ENCODE results near the gene FBXO41. TPM values are rescaled to one million over a fixed set of nuclear protein-coding genes. Genes with fewer than 3 reads are reported as not detected.

Gene FBXO41
- total and polyA plus RNA-seq, 2 donors (not counting 3 experiments of a cell fraction or from before 2014, with no cell fraction given), result 0.88 to 1.5 TPM

DNA sequence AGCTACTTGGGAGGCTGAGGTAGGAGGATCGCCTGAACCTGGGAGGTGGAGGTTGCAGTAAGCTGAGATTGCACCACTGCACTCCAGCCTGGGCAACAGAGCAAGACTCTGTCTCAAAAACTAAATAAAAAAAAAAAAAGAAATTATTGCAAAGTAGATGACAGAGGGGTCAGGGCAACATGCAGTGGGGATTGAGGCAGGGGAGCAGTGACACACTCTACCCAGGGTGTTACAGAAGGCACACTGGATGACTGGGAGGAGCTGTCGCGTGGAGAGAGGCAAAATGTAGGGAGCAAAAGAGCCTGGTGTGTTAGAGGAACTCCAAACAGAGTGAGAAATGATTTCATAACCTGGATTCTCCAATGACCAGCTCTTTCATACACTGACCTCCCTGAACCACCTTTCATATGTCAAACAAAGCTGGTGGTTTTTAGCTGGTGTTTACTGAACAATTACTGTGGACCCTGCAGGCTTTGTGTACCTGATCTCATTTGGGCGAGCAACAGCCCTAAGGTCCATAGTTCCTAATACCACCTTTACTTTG is 22.1 kb downstream of the FBXO41 start:
- dilution Hi-C loops (cut with MboI; ENCODE audit: extremely low pct_ligation_motif_present, low sequenced_read_pairs) (no loop called here), intact Hi-C loops (cut with micrococcal nuclease) (loop anchor here (5.0 kb wide), 1 partner anchor 100 kb away; no protein-coding TSS in a partner anchor)
- no peaks in the 10 kb centered on the region for H3K9me3 ChIP-seq (replicated peaks; ENCODE audit: control insufficient read depth, insufficient read depth, low read length)
- no peaks in the 10 kb centered on the region for H3K36me3 ChIP-seq (ENCODE audit: control insufficient read depth in 2 of 2, extremely low read depth in 1 of 2, insufficient read depth in 2 of 2, low read length in 2 of 2)
- ChIA-PET CTCF (interaction anchor here (0.7 kb wide), 1 partner anchor 50 kb away, joined by 3 read pairs; no protein-coding TSS in a partner anchor), POLR2A (no interaction called here)
- H3K27me3 ChIP-seq (ENCODE audit: control insufficient read depth in 2 of 2, insufficient read depth in 2 of 2, low read length in 2 of 2), result peaks cover 2 to 4% of the 10 kb centered on the region in 2 experiments
- FAIRE-seq (no peak), DNase-seq (ENCODE audit: low read depth, low spot score) (no peak)
- no peak overlapping the region for H3K4me2 ChIP-seq (ENCODE audit: insufficient read depth, low read length)
- H3K79me2 ChIP-seq (ENCODE audit: control insufficient read depth, insufficient read depth, low read length), result no peaks in the 10 kb centered on the region
- H3K27ac ChIP-seq (ENCODE audit: insufficient read depth, low read depth, low read length), result no peak overlapping the region
- H3K4me3 ChIP-seq (replicated peaks in 1 of 3; ENCODE audit: insufficient read depth in 1 of 3, low read depth in 1 of 3, low read length in 3 of 3), result no peak overlapping the region
- H4K20me1 ChIP-seq (replicated peaks; ENCODE audit: control insufficient read depth, extremely low read depth, insufficient read depth, low read length), result no peaks in the 10 kb centered on the region
- H3K4me1 ChIP-seq (ENCODE audit: control insufficient read depth, extremely low read depth, insufficient read depth, low read length), result no peaks in the 10 kb centered on the region
- H3K9me1 ChIP-seq (replicated peaks; ENCODE audit: control insufficient read depth, extremely low read depth, insufficient read depth, low read length), result no peaks in the 10 kb centered on the region
- no peak overlapping the region for H2AFZ ChIP-seq (ENCODE audit: low read depth, low read length)
- TF ChIP-seq MYC (IDR thresholded peaks at IDR 0.05; ENCODE audit: low read depth, low read length) (no peak), GATA2 (IDR thresholded peaks at IDR 0.05; ENCODE audit: insufficient read depth, insufficient read length, low read depth, low read length) (no peak), EZH2 (IDR thresholded peaks at IDR 0.05; ENCODE audit: borderline replicate concordance, low read depth, low read length, severe bottlenecking) (no peak)
- H3K9ac ChIP-seq (replicated peaks; ENCODE audit: extremely low read depth, insufficient read depth, low read length), result no peak overlapping the region
- no TSS peak for BruUV-seq (replicated peaks)

DNA sequence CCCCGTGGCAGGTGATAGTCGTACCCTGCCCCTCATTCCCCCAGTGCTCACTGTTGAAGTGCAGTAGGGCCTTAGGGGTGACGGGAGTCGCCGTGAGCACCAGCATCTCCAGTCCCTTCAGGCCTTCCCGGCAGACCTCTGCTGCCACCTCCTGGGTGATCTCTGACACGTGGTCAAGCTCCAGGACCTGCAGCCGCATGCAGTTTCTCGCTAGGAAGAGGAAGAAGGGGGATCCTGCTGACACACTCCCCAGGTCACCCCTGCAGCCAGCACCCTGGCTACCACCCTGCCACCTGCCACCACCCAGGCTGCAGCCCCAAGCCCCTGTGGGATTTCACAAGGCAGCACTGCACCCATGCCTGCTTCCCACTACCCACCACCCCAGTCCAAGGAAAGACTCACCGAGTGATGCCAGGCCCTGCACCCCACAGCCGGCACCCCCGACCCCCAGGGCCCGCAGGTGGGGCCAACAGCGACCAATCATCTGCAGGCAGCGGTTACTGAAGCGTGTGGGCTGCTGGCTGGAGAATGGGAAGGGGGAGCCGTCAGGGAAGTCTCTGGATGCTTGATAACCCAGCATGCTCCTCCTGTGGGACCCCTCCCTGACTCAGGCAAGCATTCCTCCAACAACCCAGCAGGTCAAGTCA is 23.8 kb downstream of the FBXO41 start:
- no peak overlapping the region for H3K9ac ChIP-seq (replicated peaks; ENCODE audit: extremely low read depth, insufficient read depth, low read length)
- no peaks in the 10 kb centered on the region for H3K36me3 ChIP-seq (ENCODE audit: control insufficient read depth in 2 of 2, extremely low read depth in 1 of 2, insufficient read depth in 2 of 2, low read length in 2 of 2)
- no peak overlapping the region for H3K4me2 ChIP-seq (ENCODE audit: insufficient read depth, low read length)
- H3K27ac ChIP-seq (ENCODE audit: insufficient read depth, low read depth, low read length), result no peak overlapping the region
- no TSS peak for BruUV-seq (replicated peaks)
- no peaks in the 10 kb centered on the region for H4K20me1 ChIP-seq (replicated peaks; ENCODE audit: control insufficient read depth, extremely low read depth, insufficient read depth, low read length)
- DNase-seq (ENCODE audit: low read depth, low spot score), result peak; percentile 43
- FAIRE-seq, result peak; percentile 80
- ChIA-PET CTCF (interaction anchor here (1.0 to 1.9 kb wide), 6 partner anchors 9 to 367 kb away, joined by 3 to 5 read pairs (median 4); no protein-coding TSS in a partner anchor), POLR2A (no interaction called here)
- no peaks in the 10 kb centered on the region for H3K9me1 ChIP-seq (replicated peaks; ENCODE audit: control insufficient read depth, extremely low read depth, insufficient read depth, low read length)
- H3K4me3 ChIP-seq (replicated peaks in 1 of 3; ENCODE audit: insufficient read depth in 1 of 3, low read depth in 1 of 3, low read length in 3 of 3), result no peak overlapping the region
- no peaks in the 10 kb centered on the region for H3K79me2 ChIP-seq (ENCODE audit: control insufficient read depth, insufficient read depth, low read length)
- dilution Hi-C loops (cut with MboI; ENCODE audit: extremely low pct_ligation_motif_present, low sequenced_read_pairs) (no loop called here), intact Hi-C loops (cut with micrococcal nuclease) (loop anchor here (5.0 kb wide), 1 partner anchor 98 kb away; no protein-coding TSS in a partner anchor)
- H2AFZ ChIP-seq (ENCODE audit: low read depth, low read length), result no peak overlapping the region
- TF ChIP-seq CTCF (IDR thresholded peaks at IDR 0.05; ENCODE audit: extremely low read depth in 1 of 2, insufficient read depth in 1 of 2, low read depth in 1 of 2, low read length in 2 of 2) (peak; percentile 39 to 64), EZH2 (IDR thresholded peaks at IDR 0.05; ENCODE audit: borderline replicate concordance, low read depth, low read length, severe bottlenecking) (no peak), MAX (IDR thresholded peaks at IDR 0.05; ENCODE audit: insufficient read depth, insufficient read length) (peak; percentile 85), GATA2 (IDR thresholded peaks at IDR 0.05; ENCODE audit: insufficient read depth, insufficient read length, low read depth, low read length) (no peak)
- no peaks in the 10 kb centered on the region for H3K4me1 ChIP-seq (ENCODE audit: control insufficient read depth, extremely low read depth, insufficient read depth, low read length)
- H3K27me3 ChIP-seq (ENCODE audit: control insufficient read depth in 2 of 2, insufficient read depth in 2 of 2, low read length in 2 of 2), result no peaks in the 10 kb centered on the region
- H3K9me3 ChIP-seq (replicated peaks; ENCODE audit: control insufficient read depth, insufficient read depth, low read length), result no peaks in the 10 kb centered on the region
